NT2/D1 (cell line): ENCODE data around the gene NPR2.

Source experiments
- YY1 ChIP-seq: IDR thresholded peaks from 2 replicates; pipeline ENCODE4 v1.6.1; 2011; ENCODE audit not compliant: insufficient read length, insufficient read depth
- ZNF274 ChIP-seq: IDR thresholded peaks from 2 replicates; pipeline ENCODE4 v1.6.1; 2011; ENCODE audit warnings: mild to moderate bottlenecking, low read depth, low read length

- TF ChIP-seq YY1 (no peak), ZNF274 (no peak)
Observed at GRCh38 chr9:35743880-35744518, 47.4 kb upstream of the NPR2 start.
